GM19467 (cell line): Measurements from ENCODE around the gene SORBS1.

Experiments used
- ATAC-seq: cut with Tn5 transposase; IDR thresholded peaks from one replicate; pipeline ENCODE4 v1.9.1; 2021; ENCODE audit warnings: mild to moderate bottlenecking, moderate library complexity; ENCODE audit not compliant: unreplicated experiment

Gene SORBS1

GRCh38 chr10:95561177-95561863 lies at the start of gene SORBS1:
Gene SORBS1, minus strand, starts transcription at chr10:95561371. Its CDS starts 120,236 bp downstream, at chr10:95441135.
- ATAC-seq: peak; percentile 99

GRCh38 chr10:95610727-95611126 lies 49.6 kb upstream of the SORBS1 start:
- ATAC-seq: no peak

- no peak for ATAC-seq
These were observed 45.8 kb upstream of the SORBS1 start for GRCh38 chr10:95606922-95607321.

- no peak for ATAC-seq
These were observed 44.0 kb upstream of the SORBS1 start for GRCh38 chr10:95605163-95605562.

DNA sequence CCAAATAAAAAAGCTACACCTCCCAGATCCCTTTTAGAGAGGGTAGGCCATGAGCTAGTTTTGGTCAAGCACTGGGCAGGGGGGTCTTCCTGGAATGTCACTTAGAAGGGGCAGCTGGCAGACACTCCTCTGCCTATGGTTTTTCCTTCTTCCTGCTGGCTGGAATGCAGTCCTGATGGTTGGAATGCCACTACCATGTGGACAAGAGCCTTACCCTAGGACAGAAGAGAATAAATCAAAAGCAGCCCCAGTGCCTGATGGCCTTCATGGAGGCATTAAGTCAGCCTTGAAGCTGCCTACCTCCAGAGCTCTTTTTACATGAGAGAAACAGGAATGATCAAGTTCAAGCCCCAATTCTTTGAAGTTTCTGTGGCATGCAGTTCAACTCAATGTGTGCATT lies 43.5 kb upstream of the SORBS1 start:
- ATAC-seq: no peak

GRCh38 chr10:95602382-95602781 lies 41.2 kb upstream of the SORBS1 start:
- ATAC-seq: no peak

GRCh38 chr10:95601116-95601719 lies 40.0 kb upstream of the SORBS1 start:
- no peak for ATAC-seq

DNA sequence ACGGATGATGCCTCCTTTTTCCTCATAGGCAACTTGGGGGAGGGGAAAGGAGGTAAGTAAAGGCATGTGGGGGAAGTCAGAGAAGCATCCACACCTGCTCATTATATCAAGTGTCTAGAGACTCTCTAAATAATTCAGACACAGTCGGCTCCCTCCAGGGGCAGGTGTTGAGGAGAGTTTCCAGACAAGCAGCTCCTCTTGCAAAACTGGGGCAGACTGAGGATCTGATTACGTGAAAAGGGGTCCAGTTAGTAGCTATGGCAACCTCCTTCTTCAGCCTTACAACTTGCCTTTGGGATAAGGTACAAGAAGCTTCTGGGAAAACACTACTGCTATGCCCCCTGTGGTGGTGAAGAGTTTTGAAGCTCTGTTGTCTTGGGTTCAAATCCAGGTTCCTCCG lies 39.0 kb upstream of the SORBS1 start:
- no peak for ATAC-seq

GRCh38 chr10:95597788-95598187 lies 36.6 kb upstream of the SORBS1 start:
- no peak for ATAC-seq

DNA sequence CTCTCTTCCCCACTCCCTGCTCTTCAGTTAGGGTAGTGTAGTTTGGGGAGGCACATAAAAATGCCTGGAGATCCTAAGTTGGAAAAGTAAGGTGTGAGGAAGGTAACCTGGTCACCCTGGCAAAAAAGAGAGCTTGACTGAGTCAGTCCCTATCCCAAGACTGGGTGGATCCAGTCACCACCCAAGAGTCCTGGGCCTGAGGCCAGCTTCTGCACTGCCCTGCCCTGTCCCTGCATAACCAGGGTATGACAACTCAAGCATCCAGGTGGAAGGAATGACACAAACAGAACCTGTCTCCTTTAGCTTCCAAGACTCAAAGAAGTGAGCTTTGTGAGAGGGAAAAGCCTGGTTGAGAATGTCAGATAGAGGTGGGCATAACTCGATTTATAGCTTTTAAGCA lies 26.9 kb upstream of the SORBS1 start:
- no peak for ATAC-seq

- ATAC-seq: no peak
These were observed 18.8 kb upstream of the SORBS1 start for GRCh38 chr10:95579835-95580535.

GRCh38 chr10:95579292-95579691 lies 18.1 kb upstream of the SORBS1 start:
- ATAC-seq: no peak

GRCh38 chr10:95578619-95579018 lies 17.4 kb upstream of the SORBS1 start:
- no peak for ATAC-seq

GRCh38 chr10:95574649-95575365 lies 13.6 kb upstream of the SORBS1 start:
- no peak for ATAC-seq

DNA sequence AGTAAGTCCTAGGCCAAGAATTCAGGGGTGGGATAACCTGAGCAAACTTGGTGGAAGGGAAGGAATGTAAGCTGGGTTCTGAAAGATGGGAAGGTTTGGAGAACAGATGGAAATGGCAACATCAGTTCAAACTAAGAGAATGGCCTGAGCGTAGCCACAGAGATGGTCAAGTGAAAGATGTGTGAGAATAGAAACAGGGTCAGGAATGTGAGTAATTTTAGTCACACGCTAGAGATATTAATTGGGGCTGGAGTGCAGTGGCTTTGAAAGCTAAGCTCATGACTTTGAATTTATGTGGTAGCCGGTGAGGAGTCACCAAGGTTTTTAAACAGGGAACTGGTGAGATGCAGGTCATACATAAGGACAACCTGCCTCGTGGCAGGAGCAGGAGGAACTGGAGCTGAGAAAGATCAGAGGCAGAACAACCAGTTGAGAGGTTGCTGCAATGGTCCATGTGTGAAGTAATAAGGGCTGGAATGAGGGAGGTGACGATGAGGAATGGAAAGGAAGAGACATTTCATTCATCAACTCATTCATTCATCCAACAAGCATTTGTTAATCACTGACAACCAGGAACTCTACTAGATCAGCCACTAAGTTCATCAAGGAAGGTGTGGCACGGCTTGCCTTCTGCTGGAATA lies 12.9 kb upstream of the SORBS1 start:
- no peak for ATAC-seq

DNA sequence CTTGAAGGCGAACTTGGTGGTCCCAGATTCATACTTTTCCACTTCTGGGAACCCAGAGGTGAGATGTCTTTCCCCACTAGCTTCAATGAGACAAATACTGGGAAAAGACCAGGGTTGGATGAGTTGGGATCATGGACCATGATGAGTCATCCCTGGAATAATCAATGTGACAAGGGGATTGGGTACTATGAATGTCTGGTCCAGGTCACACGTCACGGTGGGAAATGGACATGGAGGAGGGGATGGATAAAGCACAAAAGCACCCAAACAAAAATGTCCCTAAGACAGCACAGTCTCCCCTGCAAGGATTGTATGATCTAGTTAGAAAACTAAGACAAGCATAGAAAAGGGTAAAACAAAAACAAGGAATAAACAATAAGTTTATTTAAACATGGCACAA lies 12.4 kb upstream of the SORBS1 start:
- ATAC-seq: no peak

DNA sequence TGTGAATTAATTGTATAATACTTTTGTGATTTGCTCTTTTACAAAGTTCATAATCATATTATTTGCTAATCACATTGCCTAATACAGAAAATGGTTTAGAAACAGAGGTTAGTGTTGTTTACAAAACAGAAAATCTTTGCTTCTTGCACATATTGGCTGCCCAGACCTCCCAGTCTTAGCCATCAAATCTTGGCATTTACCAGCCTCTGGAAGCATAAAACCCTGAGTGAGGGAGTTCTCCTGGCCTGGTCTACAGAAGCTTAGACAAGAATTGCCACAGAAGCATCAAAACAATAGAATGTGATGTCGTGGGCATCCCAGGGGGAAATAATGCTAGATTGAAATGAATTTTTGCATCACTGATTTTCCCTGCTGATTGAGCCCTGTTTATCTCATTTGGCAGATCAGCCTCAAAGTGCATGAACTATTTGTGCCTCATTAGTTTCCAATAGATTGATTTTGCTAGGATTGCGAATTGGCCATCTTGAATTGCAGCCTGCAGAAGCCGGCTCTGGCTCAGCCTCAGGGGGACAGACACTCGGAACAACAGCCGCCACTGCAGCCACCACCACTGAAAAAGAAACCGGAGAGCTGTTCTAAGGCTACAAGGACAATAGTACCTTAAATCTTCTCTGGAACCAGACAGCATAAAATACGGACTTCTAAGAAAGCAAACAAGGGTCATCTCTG lies 11.1 kb upstream of the SORBS1 start:
- no peak for ATAC-seq

DNA sequence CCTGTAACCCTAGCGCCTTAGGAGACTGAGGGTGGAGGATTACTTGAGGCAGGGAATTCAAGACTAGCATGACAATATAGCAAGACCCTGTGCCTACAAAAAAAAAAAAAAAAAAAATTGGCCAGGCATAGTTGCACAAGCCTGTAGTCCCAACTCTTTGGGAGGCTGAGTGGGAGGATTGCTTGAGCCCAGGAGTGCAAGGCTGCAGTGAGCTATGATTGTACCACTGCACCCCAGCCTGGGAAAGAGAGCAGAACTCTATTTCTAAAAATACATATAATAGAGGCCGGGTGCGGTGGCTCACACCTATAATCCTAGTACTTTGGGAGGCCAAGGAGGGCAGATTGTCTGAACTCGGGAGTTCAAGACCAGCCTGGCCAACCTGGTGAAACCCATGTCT lies 10.2 kb upstream of the SORBS1 start:
- ATAC-seq: no peak

GRCh38 chr10:95569368-95569767 lies 8.2 kb upstream of the SORBS1 start:
- ATAC-seq: no peak

- ATAC-seq: no peak
These were observed 6.9 kb upstream of the SORBS1 start for GRCh38 chr10:95567903-95568630.
